DLD1 (cell line): ENCODE measurements around the gene CACNA2D2.

Experiments used
- in situ Hi-C: cut with HindIII; loops from 2 replicates; pipeline ENCODE4 v1.10.0; 2017; ENCODE audit warnings: low sequenced_read_pairs

Gene CACNA2D2

GRCh38 chr3:50321336-50322114, 181.9 kb downstream of the CACNA2D2 start:
- in situ Hi-C loops, result no loop called here

GRCh38 chr3:50320853-50321335, 182.5 kb downstream of the CACNA2D2 start:
- in situ Hi-C loops, result no loop called here

GRCh38 chr3:50319894-50320625, 183.4 kb downstream of the CACNA2D2 start:
- in situ Hi-C loops, result no loop called here

GRCh38 chr3:50319181-50319893, 184.1 kb downstream of the CACNA2D2 start:
- in situ Hi-C loops, result no loop called here

GRCh38 chr3:50318615-50319014, 184.8 kb downstream of the CACNA2D2 start:
- in situ Hi-C loops, result no loop called here

- in situ Hi-C loops, result no loop called here
Observed at GRCh38 chr3:50318163-50318562, 185.3 kb downstream of the CACNA2D2 start.

GRCh38 chr3:50317300-50317699, 186.1 kb downstream of the CACNA2D2 start:
- in situ Hi-C loops, result no loop called here

GRCh38 chr3:50316657-50317242, 186.7 kb downstream of the CACNA2D2 start:
- in situ Hi-C loops, result no loop called here

GRCh38 chr3:50314816-50315215, 188.6 kb downstream of the CACNA2D2 start:
- in situ Hi-C loops, result no loop called here

GRCh38 chr3:50314342-50314741, 189.1 kb downstream of the CACNA2D2 start:
- in situ Hi-C loops, result no loop called here
